ENCODE results near the gene ARSB.

ARSB gene

GRCh38 chr5:78741019-78741418 is 244.1 kb downstream of the ARSB start:
- H3K27me3 ChIP-seq (ENCODE audit: insufficient read depth, low read length, poor library complexity, severe bottlenecking) = no peaks in the 10 kb centered on the region
- H2AFZ ChIP-seq (ENCODE audit: low read length) = no peak overlapping the region
- no peak for TF ChIP-seq CTCF (conservative IDR thresholded peaks at IDR 0.05; ENCODE audit: low read length)
- no peaks in the 10 kb centered on the region for H3K4me1 ChIP-seq (ENCODE audit: insufficient read depth, low read length, poor library complexity, severe bottlenecking)
- H3K9me2 ChIP-seq (replicated peaks; ENCODE audit: low read depth, low read length) = no peaks in the 10 kb centered on the region
- no peaks in the 10 kb centered on the region for H3F3A ChIP-seq (ENCODE audit: low read depth)
- H3K36me3 ChIP-seq (ENCODE audit: insufficient read depth, low read length) = no peaks in the 10 kb centered on the region
- no peaks in the 10 kb centered on the region for H4K20me1 ChIP-seq (ENCODE audit: insufficient read depth, low read length, poor library complexity, severe bottlenecking)
- H3K4me3 ChIP-seq (ENCODE audit: low read length, poor library complexity, severe bottlenecking) = no peak overlapping the region
- no peak overlapping the region for H3K9ac ChIP-seq (ENCODE audit: low read depth, low read length, poor library complexity, severe bottlenecking)
- H3K4me2 ChIP-seq (ENCODE audit: low read depth, low read length, poor library complexity, severe bottlenecking) = no peak overlapping the region
- H3K9me3 ChIP-seq (ENCODE audit: insufficient read depth, low read depth, low read length) = no peaks in the 10 kb centered on the region
- H3K79me2 ChIP-seq (ENCODE audit: insufficient read depth, low read length) = no peaks in the 10 kb centered on the region

GRCh38 chr5:78738693-78739300 is 246.3 kb downstream of the ARSB start:
- Histone ChIP-seq H3K4me2 (ENCODE audit: low read depth, low read length, poor library complexity, severe bottlenecking) (no peak overlapping the region), H3K9me2 (replicated peaks; ENCODE audit: low read depth, low read length) (no peaks in the 10 kb centered on the region), H3K36me3 (ENCODE audit: insufficient read depth, low read length) (no peaks in the 10 kb centered on the region), H3K9ac (ENCODE audit: low read depth, low read length, poor library complexity, severe bottlenecking) (no peak overlapping the region), H3K4me1 (ENCODE audit: insufficient read depth, low read length, poor library complexity, severe bottlenecking) (no peaks in the 10 kb centered on the region), H3K9me3 (ENCODE audit: insufficient read depth, low read depth, low read length) (no peaks in the 10 kb centered on the region), H3K79me2 (ENCODE audit: insufficient read depth, low read length) (no peaks in the 10 kb centered on the region), H4K20me1 (ENCODE audit: insufficient read depth, low read length, poor library complexity, severe bottlenecking) (no peaks in the 10 kb centered on the region), H2AFZ (ENCODE audit: low read length) (no peak overlapping the region), H3K4me3 (ENCODE audit: low read length, poor library complexity, severe bottlenecking) (no peak overlapping the region), H3F3A (ENCODE audit: low read depth) (no peaks in the 10 kb centered on the region), H3K27me3 (ENCODE audit: insufficient read depth, low read length, poor library complexity, severe bottlenecking) (no peaks in the 10 kb centered on the region)
- TF ChIP-seq EZH2phosphoT487 (IDR thresholded peaks at IDR 0.05; ENCODE audit: borderline replicate concordance) (no peak), CTCF (conservative IDR thresholded peaks at IDR 0.05; ENCODE audit: low read length) (no peak)

- no peak overlapping the region for H3K9ac ChIP-seq (ENCODE audit: low read depth, low read length, poor library complexity, severe bottlenecking)
- no peaks in the 10 kb centered on the region for H3K9me3 ChIP-seq (ENCODE audit: insufficient read depth, low read depth, low read length)
- no peak overlapping the region for H3K4me3 ChIP-seq (ENCODE audit: low read length, poor library complexity, severe bottlenecking)
- H3K4me1 ChIP-seq (ENCODE audit: insufficient read depth, low read length, poor library complexity, severe bottlenecking) = no peaks in the 10 kb centered on the region
- no peaks in the 10 kb centered on the region for H3F3A ChIP-seq (ENCODE audit: low read depth)
- H3K36me3 ChIP-seq (ENCODE audit: insufficient read depth, low read length) = no peaks in the 10 kb centered on the region
- TF ChIP-seq CTCF (conservative IDR thresholded peaks at IDR 0.05; ENCODE audit: low read length) = no peak
- TF ChIP-seq EZH2phosphoT487 (IDR thresholded peaks at IDR 0.05; ENCODE audit: borderline replicate concordance) = no peak
- H3K4me2 ChIP-seq (ENCODE audit: low read depth, low read length, poor library complexity, severe bottlenecking) = no peak overlapping the region
- H3K79me2 ChIP-seq (ENCODE audit: insufficient read depth, low read length) = no peaks in the 10 kb centered on the region
- no peaks in the 10 kb centered on the region for H4K20me1 ChIP-seq (ENCODE audit: insufficient read depth, low read length, poor library complexity, severe bottlenecking)
- H3K27me3 ChIP-seq (ENCODE audit: insufficient read depth, low read length, poor library complexity, severe bottlenecking) = no peaks in the 10 kb centered on the region
- H3K9me2 ChIP-seq (replicated peaks; ENCODE audit: low read depth, low read length) = no peaks in the 10 kb centered on the region
- no peak overlapping the region for H2AFZ ChIP-seq (ENCODE audit: low read length)
Observed at GRCh38 chr5:78738104-78738503, 247.0 kb downstream of the ARSB start.
